Daoy (cell line): ENCODE data around the gene GFOD1. TPM values are rescaled to one million over a fixed set of nuclear protein-coding genes. Genes with fewer than 3 reads are reported as not detected.

Experiments used
- DNase-seq: peaks from one replicate; pipeline ENCODE4 v3.0.0-alpha.2; 2015; ENCODE audit warnings: low read depth
- total RNA-seq: library from RNA; depleted of rRNA; stranded (reverse); fragments of >200 nt; shearing (Covaris generic); gene quantifications from 2 replicates; pipeline ENCODE4 v1.2.3, GENCODE V29; 2014

The GFOD1 gene
- total RNA-seq, 1 experiment from 2014 or later: 4.5 TPM

DNA sequence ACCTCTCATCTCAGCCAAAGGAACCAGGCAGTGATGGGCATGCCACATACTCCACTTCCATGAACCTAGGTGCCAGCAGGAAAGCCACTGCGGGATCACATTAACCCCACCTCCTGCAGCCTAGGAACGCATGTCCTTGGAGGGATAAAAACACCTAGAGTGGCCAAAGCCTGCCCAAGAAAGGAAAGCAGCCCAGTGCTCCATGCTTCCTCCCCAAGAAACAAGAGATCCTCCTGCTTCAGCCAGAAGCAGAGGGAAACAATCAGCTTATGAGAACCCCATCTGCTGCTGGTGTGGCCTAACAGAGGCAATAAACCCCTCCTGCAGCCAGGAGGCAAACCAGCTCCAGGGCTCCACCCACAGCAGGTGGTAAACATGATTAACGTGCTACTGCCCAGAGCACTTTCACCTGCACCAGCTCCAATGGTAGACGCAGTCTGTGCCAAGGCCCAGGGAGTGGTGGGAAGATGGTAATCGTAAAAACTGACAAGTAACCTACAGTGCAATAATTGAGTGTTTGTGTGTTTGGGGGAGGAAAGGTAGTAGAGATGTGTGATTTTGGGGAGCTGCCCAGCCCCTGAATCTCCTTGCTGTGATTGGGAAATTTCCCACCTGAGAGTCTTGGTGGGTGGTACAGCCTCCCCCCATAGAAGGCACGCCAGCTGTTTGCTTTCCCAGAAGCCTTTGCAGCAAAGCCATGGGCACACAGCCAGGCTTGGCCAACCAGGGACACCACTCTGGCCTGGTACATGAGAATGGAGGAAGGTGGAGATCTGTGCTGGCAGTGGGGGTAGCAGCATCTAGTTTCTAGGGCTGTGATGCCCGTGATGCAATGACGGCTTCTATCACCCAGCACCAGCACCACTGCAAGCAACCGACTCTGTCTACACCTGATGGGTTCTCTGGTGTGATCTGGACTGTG, 108.5 kb downstream of the GFOD1 start:
- no peak for DNase-seq

DNA sequence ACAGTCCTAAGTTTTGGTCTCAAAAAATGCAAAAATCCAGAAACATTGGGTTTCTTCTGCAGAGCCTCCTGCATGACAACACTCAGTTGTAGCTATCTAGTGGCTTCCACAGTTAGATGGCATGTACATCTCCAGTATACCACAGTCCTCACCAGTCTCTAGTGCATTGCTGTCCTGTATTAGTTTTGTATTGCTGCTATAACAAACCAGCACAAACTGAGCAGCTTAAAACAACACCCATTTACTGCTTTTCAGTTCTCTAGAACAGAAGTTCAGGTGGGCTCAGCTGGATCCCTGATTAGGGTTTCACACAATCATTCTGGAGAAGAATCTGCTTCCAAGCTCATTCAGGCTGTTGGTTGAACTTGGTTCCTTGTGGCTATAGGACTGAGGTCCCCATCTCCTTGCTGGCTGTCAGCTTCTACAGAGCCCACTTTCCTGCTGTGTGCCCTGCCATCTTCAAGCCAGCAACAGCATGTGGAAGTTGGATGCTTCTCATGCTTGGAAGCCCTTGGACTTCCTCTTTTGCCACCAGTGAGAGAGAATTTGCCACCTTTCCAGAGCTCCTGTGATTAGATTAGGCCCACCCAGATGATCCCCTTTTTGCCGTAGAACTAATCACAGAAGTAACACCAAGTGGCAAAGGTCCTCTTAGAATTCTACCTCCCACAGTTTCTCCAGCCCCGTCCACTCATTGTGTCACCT, 110.2 kb downstream of the GFOD1 start:
- DNase-seq: no peak

DNA sequence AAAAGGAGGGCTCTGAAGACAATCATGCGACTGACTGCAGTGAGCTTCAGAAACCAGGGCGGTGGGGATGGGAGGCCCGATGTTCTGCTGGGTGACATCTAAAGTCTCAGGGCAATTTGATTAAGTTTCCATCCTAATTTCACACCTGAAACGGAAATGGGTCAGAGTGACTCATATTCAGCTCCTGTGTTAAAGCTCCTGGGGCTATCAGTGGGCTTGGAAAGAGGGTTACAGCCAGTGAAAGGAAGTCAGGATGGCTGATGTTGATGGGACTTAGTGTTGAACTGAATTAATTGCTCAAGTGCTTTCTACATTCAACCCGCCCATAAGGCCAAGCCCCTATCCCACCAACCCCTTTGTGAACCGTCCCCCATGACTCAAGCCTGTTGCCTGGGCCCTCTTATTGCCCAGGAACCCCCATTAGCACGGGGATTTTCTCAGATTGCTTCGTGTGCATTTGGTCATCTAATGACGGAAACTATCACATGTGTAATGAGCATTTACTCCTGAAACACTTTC, 112.0 kb downstream of the GFOD1 start:
- DNase-seq: peak; percentile 35

DNA sequence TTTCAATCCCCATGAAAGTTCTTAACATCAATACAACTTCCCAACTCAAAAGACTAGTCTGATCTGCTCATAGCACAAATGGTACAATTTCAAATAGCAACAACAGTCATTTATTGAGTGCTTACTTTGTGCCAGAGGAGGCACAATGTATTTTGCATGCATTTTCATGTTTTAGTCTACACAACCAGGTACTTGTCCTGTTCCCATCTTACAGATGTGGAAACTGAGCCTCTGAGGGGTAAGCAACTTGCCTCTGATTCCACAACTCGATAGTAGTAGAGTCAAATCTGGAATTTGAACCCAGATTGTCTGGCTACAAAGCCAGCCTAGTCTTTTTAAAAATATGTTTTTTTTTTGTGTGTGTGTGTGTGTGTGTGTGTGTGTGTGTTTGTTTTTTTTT, 113.5 kb downstream of the GFOD1 start:
- no peak for DNase-seq

DNA sequence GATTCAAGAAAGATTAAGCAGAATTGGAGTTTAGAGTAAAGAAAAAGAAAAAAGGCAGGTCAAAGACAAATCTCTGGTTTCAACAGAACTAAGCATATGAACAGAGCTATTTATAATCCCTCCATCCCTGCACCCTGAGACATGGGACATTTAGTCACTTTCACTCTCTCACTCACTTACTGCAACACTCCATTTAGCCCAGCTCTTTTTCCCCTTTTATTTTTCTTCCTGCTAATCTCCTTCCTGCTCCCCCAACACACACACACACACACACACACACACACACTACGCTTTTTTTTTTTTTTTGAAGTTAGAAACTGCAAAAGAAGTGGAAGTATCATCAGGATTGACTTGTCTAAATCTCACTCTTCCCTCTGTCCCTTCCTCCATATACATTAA, 113.9 kb downstream of the GFOD1 start:
- no peak for DNase-seq

DNA sequence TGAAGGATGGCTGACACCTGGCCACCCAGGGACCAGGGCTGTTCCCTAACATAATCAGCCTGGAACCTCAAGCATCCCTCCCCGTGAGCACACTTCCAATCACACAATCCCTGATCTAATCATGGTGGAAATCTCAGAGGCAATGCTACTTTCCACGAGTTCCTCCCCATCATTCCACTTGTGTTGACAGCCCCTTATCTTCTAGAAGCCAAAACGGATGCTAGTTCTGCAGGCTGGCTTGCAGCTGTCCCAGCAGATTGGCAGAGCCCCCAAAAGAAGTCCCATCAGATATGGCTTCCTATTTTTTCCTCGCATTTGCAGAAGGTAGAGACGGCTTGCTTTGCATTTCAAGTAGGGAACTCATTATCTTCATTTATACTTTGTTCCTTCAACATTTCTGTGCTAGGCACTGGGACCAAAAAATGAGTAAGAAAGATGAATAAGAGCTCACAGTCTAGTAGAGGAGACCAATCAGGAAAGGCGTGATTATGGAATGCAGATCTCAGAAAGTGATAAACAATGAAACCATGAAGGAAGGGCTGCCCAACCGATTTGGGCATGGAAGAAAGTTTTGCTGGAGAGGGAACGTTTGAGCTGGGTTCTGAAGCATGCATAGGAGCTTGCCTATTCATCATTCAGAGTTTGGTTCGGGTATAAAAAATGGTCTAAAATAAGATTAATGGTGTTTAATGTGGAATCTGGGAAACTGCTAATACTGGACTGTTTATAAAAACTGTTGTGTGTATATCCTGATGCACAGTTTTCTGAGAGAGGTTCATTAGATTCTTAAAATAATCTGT, 114.5 kb downstream of the GFOD1 start:
- no peak for DNase-seq

DNA sequence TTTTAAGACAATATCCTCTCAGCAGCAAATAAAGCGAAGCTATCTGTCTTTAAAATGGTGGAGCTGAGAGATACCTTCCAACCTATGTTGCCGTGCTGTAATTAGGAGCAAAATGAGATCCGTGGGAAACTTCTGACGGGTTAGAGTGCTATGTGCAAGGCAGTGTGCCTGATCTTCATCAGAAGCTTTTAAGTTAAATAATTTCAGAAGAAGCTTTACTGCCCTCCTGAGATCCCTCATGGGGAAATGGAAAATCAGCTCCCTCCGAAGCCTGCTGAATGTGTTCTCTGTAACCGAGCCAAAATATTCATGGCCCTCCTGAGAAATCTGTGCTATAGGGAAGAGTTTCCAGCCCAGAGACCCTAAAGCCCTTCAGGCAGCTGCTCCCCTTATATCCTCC, 115.3 kb downstream of the GFOD1 start:
- no peak for DNase-seq

DNA sequence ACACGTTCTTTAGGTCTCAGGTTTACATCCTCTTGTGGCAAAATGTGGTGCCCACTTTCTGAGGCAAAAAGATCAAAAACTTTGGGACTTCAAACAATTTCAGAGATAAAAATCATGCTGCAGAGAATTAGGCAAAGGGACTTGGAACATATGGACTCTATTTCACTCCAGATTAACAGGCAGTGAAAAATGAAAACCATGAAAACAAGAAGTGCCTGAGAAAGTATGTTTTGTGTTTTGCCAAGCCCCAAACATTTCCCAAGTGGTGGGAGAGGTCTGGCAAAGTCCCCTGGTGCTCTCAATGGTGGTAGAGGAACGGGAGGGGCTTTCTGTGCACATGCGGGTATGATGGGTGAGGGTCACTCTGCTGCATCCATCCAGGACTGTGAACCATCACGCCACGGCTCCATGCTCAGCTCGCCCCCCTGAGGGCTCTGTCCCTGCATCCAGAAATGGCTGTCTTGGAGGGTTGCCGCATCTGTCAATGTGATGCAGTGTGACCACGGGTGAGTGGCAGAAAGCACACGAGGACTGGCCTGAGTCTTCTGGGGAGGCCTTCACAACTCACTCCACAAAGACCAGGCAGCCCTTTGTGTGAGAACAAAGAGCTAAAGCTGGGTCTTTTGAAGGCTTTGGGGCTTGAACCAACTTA, 115.9 kb downstream of the GFOD1 start:
- DNase-seq: no peak

DNA sequence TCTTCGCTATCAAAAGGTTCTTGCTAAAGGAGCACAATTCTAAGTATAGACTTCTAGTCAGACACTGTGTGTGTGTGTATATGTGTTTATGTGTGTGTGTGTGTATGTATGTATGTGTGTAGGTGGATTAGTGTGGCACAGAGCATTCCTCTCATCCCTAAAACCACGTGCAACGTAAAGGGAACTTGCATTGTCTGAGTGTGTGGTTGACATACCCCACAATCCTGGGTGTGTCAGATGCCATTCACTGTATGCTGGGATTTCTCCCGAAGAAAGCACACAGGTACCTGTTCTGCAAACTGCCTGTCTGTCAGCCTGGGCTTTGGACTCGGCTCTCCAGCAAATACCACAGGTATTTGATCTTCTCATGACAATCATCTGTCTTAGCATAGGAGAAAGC, 116.8 kb downstream of the GFOD1 start:
- no peak for DNase-seq

DNA sequence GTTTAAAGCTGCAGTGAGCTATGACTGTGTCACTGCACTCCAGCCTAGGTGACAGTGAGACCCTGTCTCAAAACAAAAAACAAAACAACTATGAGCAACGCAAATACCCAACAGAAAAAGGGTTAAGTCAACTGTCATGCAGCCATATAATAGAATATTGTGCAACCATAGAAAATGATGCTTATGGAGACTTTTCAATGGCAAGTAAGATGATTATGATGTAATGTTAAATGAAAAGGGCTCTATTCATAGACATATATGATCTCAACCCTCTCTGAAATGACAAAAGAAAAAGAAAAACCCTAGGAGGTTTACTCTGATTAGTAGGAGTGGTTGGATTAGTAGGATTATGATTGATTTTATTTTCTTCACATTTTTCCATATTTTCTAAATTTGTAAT, 117.8 kb downstream of the GFOD1 start:
- DNase-seq: no peak

DNA sequence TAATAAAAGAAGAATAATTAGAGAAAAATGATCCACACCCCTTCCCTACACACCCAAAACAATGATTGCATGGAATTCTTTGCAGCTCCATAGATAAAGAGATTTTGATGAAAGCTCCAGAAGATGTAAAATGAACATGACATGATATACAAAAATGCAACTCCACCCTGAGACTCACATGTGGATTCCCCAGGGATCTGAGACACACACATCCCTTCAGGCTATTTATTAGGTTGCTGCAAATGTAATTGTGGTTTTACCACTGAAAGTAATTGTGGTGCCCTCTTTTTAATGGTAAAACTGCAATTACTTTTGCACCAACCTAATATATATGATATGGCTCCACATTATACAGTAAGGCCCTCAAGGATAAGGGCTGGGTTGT, 118.7 kb downstream of the GFOD1 start:
- no peak for DNase-seq

DNA sequence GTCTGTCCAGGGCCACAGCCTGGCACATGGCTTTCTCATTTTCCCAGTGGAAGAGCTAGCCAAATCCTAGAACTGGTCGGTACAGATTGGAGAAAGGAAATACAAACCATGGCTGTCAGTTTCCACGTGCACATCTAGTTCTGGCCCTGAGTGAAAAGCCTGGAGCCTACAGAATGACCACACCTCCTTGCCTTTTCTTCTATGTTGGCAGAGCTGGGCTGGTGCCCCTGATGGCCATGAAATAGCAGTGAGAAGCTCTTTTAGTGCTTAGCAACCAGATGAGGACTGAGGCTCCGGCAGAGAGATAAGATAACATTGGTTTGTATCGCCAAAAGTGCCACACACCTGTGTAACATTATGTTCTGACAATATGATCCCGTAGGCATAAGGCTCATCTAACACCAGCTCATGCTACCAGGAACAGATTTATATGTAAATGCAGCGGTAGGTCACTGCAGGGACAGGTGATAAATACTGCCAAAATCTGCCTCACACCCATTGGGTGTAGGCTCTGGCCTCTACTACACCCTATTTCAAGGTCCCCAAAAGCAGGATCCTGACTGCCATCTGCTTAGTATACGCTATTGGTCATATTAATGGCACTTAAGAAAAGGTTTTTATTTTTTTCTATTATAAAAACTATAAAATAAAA, 119.2 kb downstream of the GFOD1 start:
- DNase-seq: no peak

DNA sequence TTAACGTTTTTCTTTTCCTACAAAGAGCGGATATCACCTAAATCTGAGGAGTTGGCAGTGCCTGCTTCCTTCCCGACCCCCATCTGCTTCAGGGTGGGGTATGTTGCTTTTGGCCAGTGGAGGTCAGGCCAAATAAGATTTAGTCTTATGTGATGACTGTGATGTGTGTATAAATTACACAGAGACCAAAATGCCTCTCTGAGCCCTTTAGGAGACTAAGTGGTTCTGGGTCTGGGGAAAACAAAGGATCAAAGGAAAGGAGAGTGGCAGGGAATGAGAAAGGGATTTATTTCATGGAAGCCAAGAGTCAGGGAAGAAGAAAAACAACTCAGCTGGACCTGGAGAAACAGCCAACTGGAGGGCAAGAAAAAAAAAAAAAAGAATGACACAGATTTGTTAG, 120.0 kb downstream of the GFOD1 start:
- DNase-seq: no peak

DNA sequence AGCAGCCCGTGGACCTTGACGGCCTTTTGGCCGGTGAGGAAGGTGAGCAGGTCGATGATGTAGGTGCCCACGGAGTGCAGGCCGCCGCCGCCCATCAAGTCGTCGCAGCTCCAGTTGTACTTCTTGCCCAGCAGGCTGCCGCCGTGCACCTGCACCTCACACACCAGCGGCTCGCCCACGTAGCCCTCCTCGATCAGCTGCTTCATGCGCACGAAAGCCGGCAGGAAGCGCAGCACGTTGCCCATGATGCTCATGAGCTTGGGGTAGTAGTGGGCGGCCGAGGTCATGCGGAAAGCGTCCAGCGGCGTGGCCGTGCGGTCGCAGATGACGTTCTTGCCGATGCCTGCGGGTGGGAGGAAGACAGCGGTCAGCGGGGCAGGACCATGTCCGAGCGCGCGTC, 122.1 kb downstream of the GFOD1 start:
- no peak for DNase-seq

DNA sequence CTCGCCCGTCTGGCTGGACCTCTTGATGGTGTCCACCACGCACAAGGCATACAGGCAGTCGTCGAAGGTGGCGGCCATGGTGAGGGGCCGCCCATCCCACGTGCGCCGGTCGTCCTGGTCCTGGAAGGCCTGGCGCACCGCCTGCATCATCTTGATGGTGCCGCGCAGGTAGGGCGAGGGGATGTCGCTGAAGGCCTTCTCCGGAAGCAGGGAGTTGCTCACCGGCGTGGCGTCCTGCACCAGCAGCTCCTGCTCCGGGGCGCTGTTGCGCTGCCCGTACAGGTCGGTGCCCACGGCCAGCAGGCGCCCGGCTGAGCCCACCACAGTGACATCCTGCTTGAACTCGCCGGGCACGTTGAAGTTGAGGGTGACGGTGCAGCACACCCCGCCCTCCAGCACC, 122.6 kb downstream of the GFOD1 start:
- no peak for DNase-seq

DNA sequence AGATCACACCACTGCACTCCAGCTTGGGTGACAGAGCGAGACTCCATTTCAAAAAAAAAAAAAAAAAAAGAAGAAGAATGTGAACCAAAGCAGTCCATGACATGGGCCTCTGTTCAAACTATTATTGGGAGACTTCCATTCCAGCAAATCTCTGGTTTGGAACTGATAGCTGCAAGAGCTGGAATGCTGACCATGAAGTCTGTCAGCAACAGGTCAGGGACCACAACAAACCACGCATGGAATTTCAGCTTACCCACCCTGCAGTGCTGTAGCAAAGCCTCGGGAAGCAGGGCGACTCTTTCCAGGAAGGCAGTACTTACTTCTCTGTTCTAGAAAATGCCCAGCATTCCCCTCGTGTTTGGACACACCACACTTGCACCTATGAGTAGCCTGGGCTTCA, 125.0 kb downstream of the GFOD1 start:
- no peak for DNase-seq

DNA sequence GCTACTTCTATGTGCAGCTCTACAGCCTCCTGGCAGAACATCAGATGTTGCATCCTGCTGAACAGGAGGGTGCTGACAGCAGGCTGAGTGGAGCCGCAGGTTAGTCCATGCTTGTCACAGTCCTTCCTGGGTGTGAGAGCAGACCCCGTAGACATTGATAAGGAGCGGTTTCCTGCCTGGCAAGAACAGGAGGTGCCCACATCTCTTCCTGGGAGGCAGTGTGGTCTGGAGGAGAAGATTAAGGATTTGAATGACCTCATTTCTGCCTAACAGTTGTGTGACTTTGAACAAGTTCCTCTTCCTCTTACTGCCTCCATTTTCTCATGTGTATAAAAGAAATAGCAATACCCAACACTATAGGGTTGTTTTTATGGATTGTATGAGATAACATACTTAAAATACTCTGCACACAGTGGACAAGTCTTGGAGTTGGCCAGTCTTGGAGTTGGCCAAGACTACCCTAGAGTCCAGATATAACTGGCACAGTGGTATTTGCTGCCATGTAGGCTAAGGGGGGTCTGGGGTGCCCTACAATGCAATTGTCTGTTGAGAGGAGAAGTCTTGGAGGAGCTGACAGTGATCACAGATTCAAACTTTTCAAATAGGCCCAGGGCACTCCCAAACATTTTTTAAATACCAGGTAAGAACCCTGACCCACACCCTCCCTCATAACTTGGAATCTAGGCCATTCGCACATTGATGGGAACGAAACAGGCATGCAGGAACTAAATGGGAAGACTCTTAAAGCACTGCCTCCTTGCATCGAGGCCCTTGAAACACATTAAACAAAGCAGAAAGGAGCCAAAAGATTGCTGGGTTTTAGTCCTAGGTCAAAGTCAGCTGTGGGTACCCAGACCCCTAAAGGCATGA, 126.5 kb downstream of the GFOD1 start:
- DNase-seq: peak; percentile 88

DNA sequence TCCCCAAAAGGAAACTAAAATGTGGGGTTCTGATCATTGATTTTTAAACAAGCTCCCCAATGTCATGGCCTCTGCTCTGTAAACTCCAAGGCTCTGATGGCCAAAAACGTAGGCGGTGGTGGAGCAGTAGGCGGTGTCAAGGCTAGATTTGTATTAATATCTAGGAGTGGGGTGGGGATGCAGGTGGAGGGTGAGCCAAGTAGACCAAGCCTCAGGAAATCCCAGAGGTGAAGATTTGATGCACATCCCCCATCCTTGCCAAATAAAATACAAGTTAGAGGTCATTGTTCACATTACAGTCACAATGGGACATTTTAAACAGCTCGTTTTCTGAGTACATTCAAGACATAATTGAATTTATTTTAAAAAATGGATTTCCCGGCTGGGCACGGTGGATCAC, 128.1 kb downstream of the GFOD1 start:
- no peak for DNase-seq

DNA sequence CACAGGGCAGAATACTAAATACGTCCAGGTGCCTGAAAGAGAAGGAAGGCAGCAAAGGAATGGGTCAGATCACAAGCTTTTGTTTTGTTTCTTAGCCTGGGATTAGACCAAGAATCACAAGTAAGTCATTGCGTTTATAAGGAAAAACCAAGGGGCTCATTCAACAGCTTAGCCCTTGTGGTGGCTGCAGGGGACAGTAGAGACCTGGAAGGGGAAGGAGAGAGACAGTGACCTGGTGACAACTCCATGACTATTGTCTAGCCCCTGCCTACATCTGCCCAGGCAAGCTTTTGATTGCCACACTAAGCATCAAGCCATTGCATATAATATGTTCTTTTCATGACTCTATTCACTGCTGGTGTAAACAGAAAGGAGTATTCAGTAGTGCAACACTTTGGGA, 128.9 kb downstream of the GFOD1 start:
- DNase-seq: no peak

DNA sequence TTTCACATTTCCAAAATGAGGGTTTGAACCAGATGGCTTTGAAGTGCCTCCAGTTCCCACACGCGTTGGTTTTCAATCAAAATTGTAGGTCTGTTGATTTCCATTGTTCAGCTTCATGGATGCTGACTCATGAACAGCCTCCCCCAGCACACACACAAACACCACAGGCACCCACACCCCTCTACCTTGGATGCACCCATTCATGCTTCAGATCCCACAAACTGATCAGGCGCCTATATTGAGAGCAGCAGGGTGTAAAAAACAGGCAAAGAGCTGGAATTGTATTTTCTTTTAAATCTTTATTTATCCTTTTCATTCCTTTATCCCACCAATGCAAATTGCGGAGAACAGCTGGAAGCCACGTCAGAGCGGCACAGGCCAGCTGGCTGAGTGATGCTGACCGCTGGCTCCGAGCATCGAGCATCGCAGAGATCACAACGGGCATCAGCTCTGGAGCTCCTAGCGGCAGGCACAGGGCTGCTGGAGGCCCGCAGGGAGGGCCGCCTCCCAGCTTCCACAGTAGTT, 129.8 kb downstream of the GFOD1 start:
- DNase-seq: peak; percentile 51
